Panc1 (cell line): Measurements from ENCODE around the gene VIPR2. TPM values are rescaled to one million over a fixed set of nuclear protein-coding genes. Genes with fewer than 3 reads are reported as not detected.

Source experiments
- ATAC-seq: fragments of 200-7000 bp; cut with Tn5 transposase; 2 replicates; pipeline ENCODE4 v1.9.1; 2020; ENCODE audit warnings: mild to moderate bottlenecking, moderate library complexity
- BruUV-seq: library from RNA; stranded (reverse); fragments of 400-500 nt; replicated peaks from 2 replicates; lab custom pipeline; 2021; lab: Mats Ljungman, UMichigan
- CTCF ChIA-PET: fragments of 300-600 bp; sonication (Branson Sonifier 250); formaldehyde crosslinking; loops from one replicate; lab custom pipeline; 2022; ENCODE audit warnings: antibody characterized with exemption; lab: Charles Lee
- POLR2A ChIA-PET: fragments of 300-600 bp; sonication (Branson Sonifier 250); formaldehyde crosslinking; loops from one replicate; lab custom pipeline; 2022; ENCODE audit warnings: antibody characterized with exemption; lab: Charles Lee
- DNase-seq: peaks from one replicate; pipeline ENCODE4 v3.0.0-alpha.2; 2010; ENCODE audit warnings: low read depth, low spot score
- H3K27ac ChIP-seq: 2 replicates; pipeline ENCODE4 v1.5.1; 2011; ENCODE audit warnings: mild to moderate bottlenecking, low read length, inconsistent platforms
- H3K27me3 ChIP-seq: fragments of 200-500 bp; sonication (Bioruptor generic); 2 replicates; pipeline ENCODE4 v1.6.0; 2014; ENCODE audit warnings: low read length, inconsistent platforms; ENCODE audit not compliant: control insufficient read depth, insufficient read depth
- H3K36me3 ChIP-seq: fragments of 200-500 bp; sonication (Bioruptor generic); 2 replicates; pipeline ENCODE4 v1.5.1; 2014; ENCODE audit warnings: inconsistent platforms, mild to moderate bottlenecking, low read length, moderate library complexity; ENCODE audit not compliant: control insufficient read depth, insufficient read depth
- H3K4me1 ChIP-seq: 2 replicates; pipeline ENCODE4 v1.5.1; 2011; ENCODE audit warnings: inconsistent platforms, mild to moderate bottlenecking, low read length, moderate library complexity; ENCODE audit not compliant: control insufficient read depth, insufficient read depth
- H3K4me3 ChIP-seq, 2 experiments: 2 replicates each; pipeline ENCODE4 v1.5.1; 2011 to 2012; ENCODE audit warnings: low read depth in 2 of 2, low read length in 2 of 2, mild to moderate bottlenecking in 2 of 2, inconsistent platforms in 1 of 2, moderate library complexity in 1 of 2
- H3K9me3 ChIP-seq: fragments of 200-500 bp; sonication (Bioruptor generic); 2 replicates; pipeline ENCODE4 v1.5.1; 2014; ENCODE audit warnings: low read depth, mild to moderate bottlenecking, inconsistent platforms, low read length, moderate library complexity; ENCODE audit not compliant: control insufficient read depth, insufficient read depth
- POLR2AphosphoS5 ChIP-seq: IDR thresholded peaks from 2 replicates; pipeline ENCODE4 v1.6.1; 2012; ENCODE audit warnings: mild to moderate bottlenecking, low read depth, low read length, moderate library complexity
- REST ChIP-seq, 2 experiments: IDR thresholded peaks; 2 replicates each; pipeline ENCODE4 v1.6.1; 2011 to 2012; ENCODE audit warnings: low read depth in 2 of 2, control low read depth in 1 of 2, low read length in 1 of 2, mild to moderate bottlenecking in 1 of 2, moderate library complexity in 1 of 2; ENCODE audit not compliant: insufficient read depth in 1 of 2
- SIN3A ChIP-seq: IDR thresholded peaks from 2 replicates; pipeline ENCODE4 v1.6.1; 2012; ENCODE audit warnings: low read depth, mild to moderate bottlenecking, low read length, moderate library complexity, borderline replicate concordance; ENCODE audit not compliant: insufficient read depth
- TCF7L2 ChIP-seq: IDR thresholded peaks from 2 replicates; pipeline ENCODE4 v1.6.1; 2011; ENCODE audit warnings: mild to moderate bottlenecking, low read depth, low read length, inconsistent platforms
- in situ Hi-C: cut with HindIII; loops from 2 replicates; pipeline ENCODE4 v1.10.0; 2016; ENCODE audit warnings: low sequenced_read_pairs, low pct_unique_long_range_greater_than_20kb
- intact Hi-C: fragments of 100-400 bp; cut with micrococcal nuclease; formaldehyde crosslinking; loops from one replicate; pipeline ENCODE4 v1.10.0; 2022; ENCODE audit not compliant: unreplicated experiment
- total RNA-seq: library from RNA; stranded (reverse); gene quantifications from one replicate; pipeline ENCODE4 v1.2.1, GENCODE V29; 2021; ENCODE audit not compliant: unreplicated experiment
- TF ChIP-seq, protein P1 (sequence below): fragments of 450-650 bp; IDR thresholded peaks from 2 replicates; pipeline ENCODE4 v1.5.1; 2017; ENCODE audit warnings: mild to moderate bottlenecking

VIPR2 gene
- total RNA-seq, 1 experiment from 2014 or later, result not detected

DNA sequence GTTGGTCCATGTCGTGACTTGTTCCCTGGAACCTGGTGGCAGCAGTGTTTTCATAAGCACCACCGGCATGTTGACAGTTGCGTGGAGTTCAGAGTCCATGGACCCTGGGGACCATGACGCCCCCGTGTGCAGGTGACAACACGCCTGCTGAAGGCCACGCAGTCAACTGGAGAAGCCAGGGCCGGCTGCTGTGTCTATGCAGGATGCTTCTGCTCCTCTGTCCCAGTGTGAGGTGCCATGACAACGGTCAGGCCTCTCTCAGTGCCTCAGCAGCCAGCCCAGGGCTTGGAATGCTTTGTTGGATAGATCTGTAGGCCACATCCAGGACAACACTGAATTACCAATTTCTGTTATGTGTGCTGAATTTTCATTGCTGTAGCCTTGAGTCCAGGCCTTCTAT, 10.7 kb upstream of the VIPR2 start:
- intact Hi-C loops (no loop called here), in situ Hi-C loops (no loop called here)
- CTCF ChIA-PET, result no interaction called here
- POLR2A ChIA-PET, result no interaction called here
- no peaks in the 10 kb centered on the region for H3K9me3 ChIP-seq
- H3K4me1 ChIP-seq, result no peaks in the 10 kb centered on the region
- no peak overlapping the region for H3K27ac ChIP-seq
- H3K27me3 ChIP-seq, result no peaks in the 10 kb centered on the region
- H3K36me3 ChIP-seq, result no peaks in the 10 kb centered on the region
- TF ChIP-seq SIN3A (no peak), REST (IDR thresholded peaks at IDR 0.05; ENCODE audit: insufficient read depth in 1 of 2, low read depth in 2 of 2, low read length in 1 of 2) (no peak), POLR2AphosphoS5 (no peak), TCF7L2 (no peak)
- TF ChIP-seq, protein P1, sequence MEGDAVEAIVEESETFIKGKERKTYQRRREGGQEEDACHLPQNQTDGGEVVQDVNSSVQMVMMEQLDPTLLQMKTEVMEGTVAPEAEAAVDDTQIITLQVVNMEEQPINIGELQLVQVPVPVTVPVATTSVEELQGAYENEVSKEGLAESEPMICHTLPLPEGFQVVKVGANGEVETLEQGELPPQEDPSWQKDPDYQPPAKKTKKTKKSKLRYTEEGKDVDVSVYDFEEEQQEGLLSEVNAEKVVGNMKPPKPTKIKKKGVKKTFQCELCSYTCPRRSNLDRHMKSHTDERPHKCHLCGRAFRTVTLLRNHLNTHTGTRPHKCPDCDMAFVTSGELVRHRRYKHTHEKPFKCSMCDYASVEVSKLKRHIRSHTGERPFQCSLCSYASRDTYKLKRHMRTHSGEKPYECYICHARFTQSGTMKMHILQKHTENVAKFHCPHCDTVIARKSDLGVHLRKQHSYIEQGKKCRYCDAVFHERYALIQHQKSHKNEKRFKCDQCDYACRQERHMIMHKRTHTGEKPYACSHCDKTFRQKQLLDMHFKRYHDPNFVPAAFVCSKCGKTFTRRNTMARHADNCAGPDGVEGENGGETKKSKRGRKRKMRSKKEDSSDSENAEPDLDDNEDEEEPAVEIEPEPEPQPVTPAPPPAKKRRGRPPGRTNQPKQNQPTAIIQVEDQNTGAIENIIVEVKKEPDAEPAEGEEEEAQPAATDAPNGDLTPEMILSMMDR, result no peak
- DNase-seq (no peak), ATAC-seq (no peak)
- no peak overlapping the region for H3K4me3 ChIP-seq
- no TSS peak for BruUV-seq

DNA sequence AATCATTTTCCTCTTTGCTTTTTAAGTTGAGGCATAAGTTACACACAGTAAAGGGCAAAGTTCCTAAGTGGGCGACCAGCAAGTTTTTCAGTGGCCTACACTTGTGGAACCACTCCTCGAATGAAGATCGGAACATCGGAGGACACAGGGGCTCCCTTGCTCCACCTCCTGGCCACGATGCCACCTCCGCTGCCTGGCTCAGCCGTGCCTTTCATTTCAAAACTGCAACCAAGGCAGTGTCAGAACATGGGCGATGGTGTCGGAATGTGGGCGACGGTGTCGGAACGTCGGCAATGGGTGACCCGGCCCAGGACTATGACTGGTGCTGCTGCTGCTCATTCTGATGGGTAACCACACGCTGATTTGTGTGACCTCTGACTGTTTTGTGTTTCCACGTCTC, 9.6 kb upstream of the VIPR2 start:
- H3K36me3 ChIP-seq, result no peaks in the 10 kb centered on the region
- no peak for TF ChIP-seq TCF7L2
- no peak for TF ChIP-seq SIN3A
- no peak for TF ChIP-seq POLR2AphosphoS5
- TF ChIP-seq, protein P1, result no peak
- TF ChIP-seq REST (IDR thresholded peaks at IDR 0.05; ENCODE audit: insufficient read depth in 1 of 2, low read depth in 2 of 2, low read length in 1 of 2), result no peak
- intact Hi-C loops, result no loop called here
- CTCF ChIA-PET, result no interaction called here
- H3K27ac ChIP-seq, result no peak overlapping the region
- no peak overlapping the region for H3K4me3 ChIP-seq
- H3K4me1 ChIP-seq, result no peaks in the 10 kb centered on the region
- ATAC-seq (no peak), DNase-seq (no peak)
- POLR2A ChIA-PET, result no interaction called here
- in situ Hi-C loops, result no loop called here
- H3K27me3 ChIP-seq, result no peaks in the 10 kb centered on the region
- no TSS peak for BruUV-seq
- H3K9me3 ChIP-seq, result no peaks in the 10 kb centered on the region
